Naive thymus-derived CD8-positive, alpha-beta T cell (primary cell): Measurements from ENCODE around the gene INTS11. TPM values are rescaled to one million over a fixed set of nuclear protein-coding genes. Genes with fewer than 3 reads are reported as not detected.

Experiments
- ATAC-seq, 2 donors: fragments of 150-1000 bp; cut with Tn5 transposase in 1 of 2; sonication (Bioruptor Pico), chemical (Tn5 transposase) in 1 of 2; 1 replicate in 1 of 2; 2 replicates in 1 of 2; pipeline ENCODE4 v1.10.0; 2021; ENCODE audit warnings: mild to moderate bottlenecking in 2 of 2, moderate library complexity in 2 of 2
- POLR2A ChIA-PET: fragments of 350-600 bp; sonication (Branson Sonifier 250); formaldehyde crosslinking; loops from one replicate; lab custom pipeline; 2021; ENCODE audit warnings: antibody characterized with exemption; lab: Charles Lee
- DNase-seq, 10 donors: peaks; one replicate each; pipeline versions ENCODE4 v3.0.0 to v3.0.0-alpha.2; 2020 to 2022
- H3K27ac Mint-ChIP-seq, 10 donors: one replicate each; pipeline ENCODE4 v1.8.0; 2020 to 2022; ENCODE audit warnings: mild to moderate bottlenecking in 10 of 10, mixed read lengths in 10 of 10, moderate library complexity in 4 of 10, inconsistent platforms in 1 of 10
- H3K27me3 Mint-ChIP-seq, 5 donors: one replicate each; pipeline ENCODE4 v1.8.0; 2021 to 2022; ENCODE audit warnings: mixed read lengths in 5 of 5
- H3K36me3 Mint-ChIP-seq, 3 donors: one replicate each; pipeline ENCODE4 v1.8.0; 2020 to 2022; ENCODE audit warnings: mixed read lengths in 3 of 3, mild to moderate bottlenecking in 2 of 3, inconsistent platforms in 1 of 3
- H3K4me1 Mint-ChIP-seq, 4 donors: one replicate each; pipeline ENCODE4 v1.8.0; 2021 to 2022; ENCODE audit warnings: mixed read lengths in 4 of 4
- H3K4me3 Mint-ChIP-seq, 10 donors: one replicate each; pipeline ENCODE4 v1.8.0; 2020 to 2022; ENCODE audit warnings: mild to moderate bottlenecking in 10 of 10, mixed read lengths in 10 of 10, moderate library complexity in 6 of 10, inconsistent platforms in 1 of 10
- H3K9me3 Mint-ChIP-seq, 9 donors: one replicate each; pipeline ENCODE4 v1.8.0; 2020 to 2022; ENCODE audit warnings: mixed read lengths in 9 of 9, mild to moderate bottlenecking in 3 of 9, inconsistent platforms in 1 of 9, moderate library complexity in 1 of 9
- microRNA-seq: library from miRNA; unstranded; fragments of <30 nt; microRNA quantifications from one replicate; pipeline ENCODE4 v1.2.0, GENCODE V29; 2022; ENCODE audit warnings: borderline microRNAs expressed
- polyA plus RNA-seq, 3 donors: library from polyadenylated mRNA; unstranded; fragments of 300-500 nt; fragmentation: Illumina TruSeq; gene quantifications; one replicate each; pipeline ENCODE4 v1.2.3, GENCODE V29; 2021
- total RNA-seq, 8 experiments: library from RNA in 2 of 8; stranded (reverse) in 2 of 8; gene quantifications; one replicate each; pipeline ENCODE4 v1.2.3 and lab custom pipeline; 2021 to 2026

The INTS11 gene
- total and polyA plus RNA-seq, 5 experiments from 2014 or later, result 51.7 to 174 (median 65.1) TPM

DNA sequence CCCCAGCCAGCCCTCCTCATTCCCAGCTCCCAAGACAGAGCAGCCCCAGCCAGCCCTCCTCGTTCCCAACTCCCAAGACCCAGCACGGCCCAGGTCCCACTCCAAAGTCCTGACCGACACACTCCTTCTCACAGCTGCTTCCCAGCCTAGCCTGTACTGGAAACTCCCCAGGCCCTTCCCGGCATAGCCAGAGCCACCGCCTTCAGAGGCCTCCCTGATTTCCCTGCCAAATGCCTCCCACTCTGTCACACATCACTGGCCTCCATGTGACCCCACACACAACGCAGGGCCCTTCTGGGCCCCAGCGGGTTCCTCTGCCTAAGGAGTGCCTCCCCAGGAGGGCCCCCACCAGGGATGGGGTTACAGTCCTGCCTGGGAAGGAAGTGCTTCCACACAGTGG, 53.6 kb downstream of the INTS11 start:
- Mint-ChIP-seq H3K4me1 (peaks cover 32 to 56% (median 39%) of the 10 kb centered on the region in 4 donors), H3K4me3 (peak overlapping the region; percentile 58 to 87 (median 74)), H3K27ac (peak overlapping the region in 9 of 10 donors; percentile 64 to 95 (median 79)), H3K36me3 (peaks cover 0 to 39% (median 1%) of the 10 kb centered on the region in 3 donors), H3K27me3 (no peaks in the 10 kb centered on the region), H3K9me3 (no peaks in the 10 kb centered on the region)
- no peak for DNase-seq
- POLR2A ChIA-PET, result interaction anchor here (1.1 to 1.9 kb wide), 3 partner anchors 9 to 152 kb away, joined by 3 to 8 read pairs (median 6); no protein-coding TSS in a partner anchor
- ATAC-seq, result no peak

- POLR2A ChIA-PET, result no interaction called here
- H3K36me3 Mint-ChIP-seq, result peaks cover 0 to 46% (median 1%) of the 10 kb centered on the region in 3 donors
- no peaks in the 10 kb centered on the region for H3K9me3 Mint-ChIP-seq
- no peak for ATAC-seq
- no peak for DNase-seq
- peaks cover 30 to 63% (median 43%) of the 10 kb centered on the region in 4 donors for H3K4me1 Mint-ChIP-seq
- H3K4me3 Mint-ChIP-seq, result peak overlapping the region in 2 of 10 donors; percentile 1 to 26
- no peaks in the 10 kb centered on the region for H3K27me3 Mint-ChIP-seq
- H3K27ac Mint-ChIP-seq, result no peak overlapping the region
Observed at GRCh38 chr1:1268284-1268682, 56.2 kb downstream of the INTS11 start.

DNA sequence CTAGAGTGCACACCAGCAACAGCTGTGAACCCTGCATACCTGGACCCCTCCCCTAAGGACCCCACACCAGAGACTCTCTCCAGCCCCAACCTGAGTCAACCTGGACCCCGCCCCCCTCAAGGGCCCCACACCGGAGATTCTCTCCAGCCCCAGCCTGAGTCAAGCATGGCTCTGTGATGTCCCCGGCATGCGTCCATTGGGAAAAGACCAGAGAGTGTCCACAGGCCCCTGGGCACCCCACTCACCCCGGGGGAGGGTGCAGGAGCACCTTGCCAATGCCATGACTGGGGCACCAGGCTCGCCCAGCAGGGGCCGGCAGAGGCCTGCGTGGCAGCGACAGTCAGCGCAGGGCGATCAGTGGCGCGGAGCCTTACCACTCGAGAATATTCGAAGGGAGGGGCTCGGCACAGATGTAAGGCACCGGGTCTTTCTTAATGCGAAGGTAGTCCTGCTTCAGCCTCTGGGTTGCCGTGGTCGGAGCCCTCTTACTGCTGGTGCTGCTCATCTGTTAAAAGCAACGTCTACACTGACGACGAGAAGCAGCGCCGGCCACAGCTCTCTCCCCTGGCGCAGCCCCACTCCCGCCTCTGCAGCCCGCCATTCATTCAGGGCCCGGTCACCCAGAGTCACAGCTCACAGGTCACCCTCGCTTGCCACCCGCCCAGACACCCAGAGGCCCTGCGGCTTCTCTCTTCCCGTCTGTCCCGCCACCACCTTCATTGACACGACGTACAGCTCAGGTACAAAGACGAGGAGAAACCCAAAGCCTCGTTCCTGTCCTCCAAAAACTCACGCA, 56.8 kb downstream of the INTS11 start:
- POLR2A ChIA-PET, result no interaction called here
- Mint-ChIP-seq H3K9me3 (no peaks in the 10 kb centered on the region), H3K27me3 (no peaks in the 10 kb centered on the region), H3K4me3 (peak overlapping the region in 2 of 10 donors; percentile 1 to 34), H3K27ac (peak overlapping the region in 1 of 10 donors; percentile 80), H3K4me1 (peaks cover 30 to 60% (median 39%) of the 10 kb centered on the region in 4 donors), H3K36me3 (peaks cover 0 to 50% (median 1%) of the 10 kb centered on the region in 3 donors)
- ATAC-seq (no peak), DNase-seq (no peak)

- Mint-ChIP-seq H3K27ac (peak overlapping the region in 1 of 10 donors; percentile 46), H3K36me3 (peaks cover 0 to 50% (median 0%) of the 10 kb centered on the region in 3 donors), H3K27me3 (no peaks in the 10 kb centered on the region)
Observed at GRCh38 chr1:1264868-1265272, 59.6 kb downstream of the INTS11 start.

GRCh38 chr1:1264026-1264425, 60.4 kb downstream of the INTS11 start:
- H3K27me3 Mint-ChIP-seq, result no peaks in the 10 kb centered on the region
- peaks cover 0 to 51% (median 0%) of the 10 kb centered on the region in 3 donors for H3K36me3 Mint-ChIP-seq
- no peak for ATAC-seq
- DNase-seq, result no peak
- no peak overlapping the region for H3K4me3 Mint-ChIP-seq
- H3K27ac Mint-ChIP-seq, result no peak overlapping the region
- H3K4me1 Mint-ChIP-seq, result peaks cover 15 to 56% (median 20%) of the 10 kb centered on the region in 4 donors
- H3K9me3 Mint-ChIP-seq, result no peaks in the 10 kb centered on the region
- POLR2A ChIA-PET, result interaction anchor here (0.8 to 1.1 kb wide), 2 partner anchors 10 to 37 kb away, joined by 3 to 4 read pairs; partner anchors contain the start of gene UBE2J2

More at GRCh38 chr1:1264868-1265272, 59.6 kb downstream of the INTS11 start:
- POLR2A ChIA-PET, result no interaction called here
- Mint-ChIP-seq H3K9me3 (no peaks in the 10 kb centered on the region), H3K4me1 (peaks cover 13 to 53% (median 21%) of the 10 kb centered on the region in 4 donors), H3K4me3 (no peak overlapping the region)
- ATAC-seq, result peak in 1 of 2 donors; percentile 23
- peak in 2 of 10 donors; percentile 27 to 29 for DNase-seq

- DNase-seq, result no peak
- Mint-ChIP-seq H3K36me3 (peaks cover 0 to 50% (median 0%) of the 10 kb centered on the region in 3 donors), H3K4me3 (peak overlapping the region in 1 of 10 donors; percentile 28), H3K27me3 (no peaks in the 10 kb centered on the region), H3K27ac (peak overlapping the region in 1 of 10 donors; percentile 17), H3K4me1 (peaks cover 11 to 51% (median 21%) of the 10 kb centered on the region in 4 donors), H3K9me3 (no peaks in the 10 kb centered on the region)
- no peak for ATAC-seq
- POLR2A ChIA-PET, result interaction anchor here (1.5 kb wide), 1 partner anchor 8 kb away, joined by 8 read pairs; no protein-coding TSS in a partner anchor
Observed at GRCh38 chr1:1262758-1263157, 61.7 kb downstream of the INTS11 start.

DNA sequence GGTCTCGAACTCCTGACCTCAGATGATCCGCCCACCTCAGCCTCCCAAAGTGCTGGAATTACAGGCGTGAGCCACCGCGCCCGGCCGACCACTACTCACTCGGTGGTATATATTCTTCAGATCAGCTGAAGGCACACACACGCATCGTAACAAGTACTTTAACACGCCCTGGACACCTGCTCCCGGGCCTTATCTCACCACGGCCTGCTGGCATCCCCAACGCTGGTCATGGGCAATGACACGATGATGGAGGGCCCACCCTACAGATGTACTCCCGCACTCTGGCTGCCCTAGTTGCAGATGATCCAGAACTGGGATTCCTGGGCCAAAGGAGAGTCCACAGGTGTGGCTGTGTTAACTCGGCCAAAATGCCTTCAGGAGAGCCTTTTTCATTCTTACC, 62.4 kb downstream of the INTS11 start:
- Mint-ChIP-seq H3K27me3 (no peaks in the 10 kb centered on the region), H3K36me3 (peaks cover 0 to 51% (median 0%) of the 10 kb centered on the region in 3 donors), H3K9me3 (no peaks in the 10 kb centered on the region), H3K27ac (no peak overlapping the region), H3K4me3 (no peak overlapping the region), H3K4me1 (peaks cover 11 to 51% (median 21%) of the 10 kb centered on the region in 4 donors)
- no peak for DNase-seq
- no peak for ATAC-seq
- POLR2A ChIA-PET, result interaction anchor here (1.5 kb wide), 1 partner anchor 9 kb away, joined by 8 read pairs; no protein-coding TSS in a partner anchor

Small RNA genes within 50 kb of the gene (microRNA-seq; reads per million reads assigned to microRNA genes)
- gene MIR6726 (not detected), gene MIR6727 (not detected), gene MIR6808 (1.7 reads per million)

Other genes starting within 250 kb of the INTS11 start
- gene C1orf159, start 208.6 kb downstream of the INTS11 start, total RNA-seq, result 10 to 100 TPM; 24.9 to 26.5 TPM
- 10 to 100 TPM in 1 of 3 donors, 1 to 10 TPM in 2; 3.2 to 10.7 (median 6.2) TPM for gene C1orf159, start 208.6 kb downstream of the INTS11 start, polyA plus RNA-seq
- gene TTLL10, start 150.8 kb downstream of the INTS11 start, total RNA-seq, result not detected
- gene TTLL10, start 150.8 kb downstream of the INTS11 start, polyA plus RNA-seq, result not detected
- 1 to 10 TPM; 1.5 to 1.6 TPM for gene TNFRSF18, start 118.1 kb downstream of the INTS11 start, total RNA-seq
- 1 to 10 TPM in 1 of 3 donors, not detected in 2; 2.3 TPM for gene TNFRSF18, start 118.1 kb downstream of the INTS11 start, polyA plus RNA-seq
- gene TNFRSF4, start 110.5 kb downstream of the INTS11 start, total RNA-seq, result under 1 TPM; 0.44 to 0.73 TPM
- gene TNFRSF4, start 110.5 kb downstream of the INTS11 start, polyA plus RNA-seq, result under 1 TPM; 0.30 to 0.62 (median 0.30) TPM
- 100 to 1,000 TPM; 110 to 115 TPM for gene SDF4, start 92.7 kb downstream of the INTS11 start, total RNA-seq
- 10 to 100 TPM; 73.8 to 86.3 (median 76.7) TPM for gene SDF4, start 92.7 kb downstream of the INTS11 start, polyA plus RNA-seq
- gene B3GALT6, start 92.4 kb downstream of the INTS11 start, total RNA-seq, result 10 to 100 TPM; 21.4 to 23.6 TPM
- gene B3GALT6, start 92.4 kb downstream of the INTS11 start, polyA plus RNA-seq, result 10 to 100 TPM in 2 of 3 donors, 1 to 10 TPM in 1; 8.8 to 24.6 (median 14.6) TPM
- 1 to 10 TPM; 5.0 to 7.1 TPM for gene C1QTNF12, start 77.9 kb downstream of the INTS11 start, total RNA-seq
- gene C1QTNF12, start 77.9 kb downstream of the INTS11 start, polyA plus RNA-seq, result under 1 TPM in 1 of 3 donors, not detected in 2; 0.22 TPM
- 100 to 1,000 TPM; 104 to 105 TPM for gene UBE2J2, start 50.8 kb downstream of the INTS11 start, total RNA-seq
- gene UBE2J2, start 50.8 kb downstream of the INTS11 start, polyA plus RNA-seq, result 10 to 100 TPM; 84.7 to 92.9 (median 85.8) TPM
- 10 to 100 TPM; 11.8 to 17.4 TPM for gene SCNN1D, start 44.2 kb downstream of the INTS11 start, total RNA-seq
- gene SCNN1D, start 44.2 kb downstream of the INTS11 start, polyA plus RNA-seq, result under 1 TPM in 2 of 3 donors, not detected in 1; 0.06 to 0.58 TPM
- 10 to 100 TPM; 65.3 to 69.1 TPM for gene ACAP3, start 16.7 kb downstream of the INTS11 start, total RNA-seq
- gene ACAP3, start 16.7 kb downstream of the INTS11 start, polyA plus RNA-seq, result 1 to 10 TPM; 2.0 to 6.7 (median 3.5) TPM
- gene PUSL1, start 16.1 kb downstream of the INTS11 start, total RNA-seq, result 10 to 100 TPM; 19.6 to 23.4 TPM
- gene PUSL1, start 16.1 kb downstream of the INTS11 start, polyA plus RNA-seq, result 10 to 100 TPM; 14.5 to 18.2 (median 17.7) TPM
- 10 to 100 TPM; 25.5 to 25.9 TPM for gene CPTP, start 142 bp upstream of the INTS11 start, total RNA-seq
- gene CPTP, start 142 bp upstream of the INTS11 start, polyA plus RNA-seq, result 10 to 100 TPM in 2 of 3 donors, 1 to 10 TPM in 1; 9.3 to 19.9 (median 11.6) TPM
- 1 to 10 TPM; 2.7 to 3.0 TPM for gene TAS1R3, start 6.6 kb upstream of the INTS11 start, total RNA-seq
- gene TAS1R3, start 6.6 kb upstream of the INTS11 start, polyA plus RNA-seq, result under 1 TPM in 1 of 3 donors, not detected in 2; 0.10 TPM
- gene DVL1, start 24.8 kb upstream of the INTS11 start, total RNA-seq, result 10 to 100 TPM; 41.9 to 53.3 TPM
- 1 to 10 TPM in 2 of 3 donors, under 1 TPM in 1; 0.99 to 2.0 (median 1.4) TPM for gene DVL1, start 24.8 kb upstream of the INTS11 start, polyA plus RNA-seq
- gene MXRA8, start 33.9 kb upstream of the INTS11 start, total RNA-seq, result 1 to 10 TPM; 7.4 to 7.7 TPM
- gene MXRA8, start 33.9 kb upstream of the INTS11 start, polyA plus RNA-seq, result 10 to 100 TPM in 2 of 3 donors, 1 to 10 TPM in 1; 7.4 to 22.0 (median 19.7) TPM
- gene AURKAIP1, start 50.5 kb upstream of the INTS11 start, total RNA-seq, result 10 to 100 TPM; 68.0 to 70.3 TPM
- gene AURKAIP1, start 50.5 kb upstream of the INTS11 start, polyA plus RNA-seq, result 100 to 1,000 TPM; 146 to 169 (median 168) TPM
- gene CCNL2, start 74.7 kb upstream of the INTS11 start, total RNA-seq, result 100 to 1,000 TPM; 399 to 406 TPM
- gene CCNL2, start 74.7 kb upstream of the INTS11 start, polyA plus RNA-seq, result 10 to 100 TPM; 13.4 to 28.1 (median 13.7) TPM
- 100 to 1,000 TPM; 162 to 165 TPM for gene MRPL20, start 82.6 kb upstream of the INTS11 start, total RNA-seq
- 100 to 1,000 TPM; 203 to 233 (median 224) TPM for gene MRPL20, start 82.6 kb upstream of the INTS11 start, polyA plus RNA-seq
- not detected for gene ANKRD65, start 96.6 kb upstream of the INTS11 start, total RNA-seq
- gene ANKRD65, start 96.6 kb upstream of the INTS11 start, polyA plus RNA-seq, result not detected
- not detected for gene VWA1, start 111.0 kb upstream of the INTS11 start, total RNA-seq
- not detected for gene VWA1, start 111.0 kb upstream of the INTS11 start, polyA plus RNA-seq
- under 1 TPM; 0.49 to 0.70 TPM for gene ATAD3C, start 125.0 kb upstream of the INTS11 start, total RNA-seq
- gene ATAD3C, start 125.0 kb upstream of the INTS11 start, polyA plus RNA-seq, result 1 to 10 TPM in 2 of 3 donors, under 1 TPM in 1; 0.04 to 3.1 (median 2.1) TPM
- 10 to 100 TPM; 47.3 to 50.9 TPM for gene ATAD3B, start 147.1 kb upstream of the INTS11 start, total RNA-seq
- gene ATAD3B, start 147.1 kb upstream of the INTS11 start, polyA plus RNA-seq, result 1 to 10 TPM; 2.4 to 5.6 (median 2.6) TPM
- 10 to 100 TPM; 24.7 to 27.5 TPM for gene ATAD3A, start 187.5 kb upstream of the INTS11 start, total RNA-seq
- 10 to 100 TPM in 1 of 3 donors, 1 to 10 TPM in 2; 7.7 to 15.3 (median 8.5) TPM for gene ATAD3A, start 187.5 kb upstream of the INTS11 start, polyA plus RNA-seq
- gene TMEM240, start 216.0 kb upstream of the INTS11 start, total RNA-seq, result 1 to 10 TPM; 3.4 TPM
- gene TMEM240, start 216.0 kb upstream of the INTS11 start, polyA plus RNA-seq, result not detected